ENCODE results near the gene ANKS3.

DNA sequence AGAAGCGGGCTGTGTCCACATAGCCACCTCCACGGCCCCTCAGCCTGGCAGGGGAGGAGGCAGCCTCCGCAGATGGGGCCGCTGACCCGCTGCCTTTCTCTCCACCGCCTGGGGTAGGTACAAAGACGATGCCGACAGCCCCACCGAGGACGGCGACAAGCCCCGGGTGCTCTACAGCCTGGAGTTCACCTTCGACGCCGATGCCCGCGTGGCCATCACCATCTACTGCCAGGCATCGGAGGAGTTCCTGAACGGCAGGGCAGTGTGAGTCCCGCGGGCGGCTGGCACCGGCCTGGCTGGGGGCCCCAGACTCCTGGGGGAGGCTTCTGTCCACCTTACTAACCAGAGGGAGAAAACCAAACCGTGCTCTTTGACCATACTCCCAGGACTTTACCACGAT is 81.5 kb downstream of the ANKS3 start:
- TF ChIP-seq, protein P1, sequence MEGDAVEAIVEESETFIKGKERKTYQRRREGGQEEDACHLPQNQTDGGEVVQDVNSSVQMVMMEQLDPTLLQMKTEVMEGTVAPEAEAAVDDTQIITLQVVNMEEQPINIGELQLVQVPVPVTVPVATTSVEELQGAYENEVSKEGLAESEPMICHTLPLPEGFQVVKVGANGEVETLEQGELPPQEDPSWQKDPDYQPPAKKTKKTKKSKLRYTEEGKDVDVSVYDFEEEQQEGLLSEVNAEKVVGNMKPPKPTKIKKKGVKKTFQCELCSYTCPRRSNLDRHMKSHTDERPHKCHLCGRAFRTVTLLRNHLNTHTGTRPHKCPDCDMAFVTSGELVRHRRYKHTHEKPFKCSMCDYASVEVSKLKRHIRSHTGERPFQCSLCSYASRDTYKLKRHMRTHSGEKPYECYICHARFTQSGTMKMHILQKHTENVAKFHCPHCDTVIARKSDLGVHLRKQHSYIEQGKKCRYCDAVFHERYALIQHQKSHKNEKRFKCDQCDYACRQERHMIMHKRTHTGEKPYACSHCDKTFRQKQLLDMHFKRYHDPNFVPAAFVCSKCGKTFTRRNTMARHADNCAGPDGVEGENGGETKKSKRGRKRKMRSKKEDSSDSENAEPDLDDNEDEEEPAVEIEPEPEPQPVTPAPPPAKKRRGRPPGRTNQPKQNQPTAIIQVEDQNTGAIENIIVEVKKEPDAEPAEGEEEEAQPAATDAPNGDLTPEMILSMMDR (conservative IDR thresholded peaks at IDR 0.05 in 1 of 2, IDR thresholded peaks at IDR 0.05 in 1 of 2; ENCODE audit: extremely low read depth in 1 of 2, insufficient read depth in 1 of 2, low read depth in 1 of 2, low read length in 2 of 2): no peak
- TF ChIP-seq EZH2 (IDR thresholded peaks at IDR 0.05; ENCODE audit: borderline replicate concordance, low read length): no peak

Measured in mammary epithelial cell (primary cell).